Transverse colon (tissue), 4 donors: ENCODE measurements around the gene AHDC1.

Experiments used
- CTCF ChIP-seq, 5 experiments: fragments of 200-600 bp in 3 of 5; fragments of 450-650 bp in 2 of 5; sonication (generic) in 3 of 5; IDR thresholded peaks; 1 replicate in 2 of 5; 2 replicates in 3 of 5; pipeline ENCODE4 v1.5.1; 2016 to 2017; ENCODE audit warnings: antibody characterized with exemption in 5 of 5, inconsistent platforms in 3 of 5, mild to moderate bottlenecking in 2 of 5, moderate library complexity in 1 of 5
- EP300 ChIP-seq: sonication (generic); formaldehyde crosslinking; IDR thresholded peaks from one replicate; pipeline ENCODE4 v1.6.1; 2017; ENCODE audit warnings: antibody characterized with exemption, low read depth
- POLR2A ChIP-seq: fragments of 450-650 bp; IDR thresholded peaks from one replicate; pipeline ENCODE4 v1.6.1; 2016; ENCODE audit warnings: antibody characterized with exemption, mild to moderate bottlenecking, moderate library complexity
- POLR2AphosphoS5 ChIP-seq, 3 donors: sonication (generic); formaldehyde crosslinking; IDR thresholded peaks; one replicate each; pipeline ENCODE4 v1.6.1; 2016; ENCODE audit warnings: antibody characterized with exemption in 3 of 3

DNA sequence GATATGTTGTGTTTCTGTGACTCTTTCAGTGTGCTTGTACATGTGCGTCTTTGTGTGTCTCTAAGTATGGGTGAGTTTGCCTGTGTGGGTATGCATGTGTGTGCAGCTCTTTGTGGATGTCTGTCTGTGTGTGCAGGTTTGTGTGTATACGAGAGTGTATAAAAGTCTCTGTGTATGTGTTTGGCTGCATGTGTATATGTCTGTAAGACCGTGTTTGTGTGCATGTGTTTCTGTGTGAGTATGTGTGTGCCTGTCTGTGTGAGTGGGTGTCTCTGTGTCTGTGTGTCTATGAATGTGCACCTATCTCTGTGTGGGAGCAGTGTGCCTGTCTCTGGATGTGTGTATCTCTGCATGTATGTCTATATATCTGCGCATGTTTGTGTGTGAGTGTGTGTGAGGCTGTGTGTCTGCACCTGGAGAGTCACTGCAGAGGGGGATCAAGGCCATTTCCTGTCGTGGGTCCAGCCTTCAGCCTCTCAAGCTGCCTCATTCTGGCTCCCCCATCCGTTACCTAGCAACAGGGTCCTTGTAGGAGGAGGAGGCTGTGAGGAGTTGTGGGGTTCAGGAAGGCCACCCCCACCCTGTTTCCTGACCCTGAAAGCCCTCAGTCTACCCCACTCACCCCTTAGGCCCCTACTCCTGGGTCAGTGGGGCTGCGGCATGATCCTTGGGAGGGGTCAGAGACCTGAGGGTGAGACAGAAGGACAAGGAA is 20.7 kb upstream of the AHDC1 start:
- TF ChIP-seq POLR2A, result no peak
- no peak for TF ChIP-seq POLR2AphosphoS5 (IDR thresholded peaks at IDR 0.05)
- no peak for TF ChIP-seq CTCF (IDR thresholded peaks at IDR 0.05)
- TF ChIP-seq EP300, result no peak
